Measurements from ENCODE around the gene RPL13A.

RPL13A gene

DNA sequence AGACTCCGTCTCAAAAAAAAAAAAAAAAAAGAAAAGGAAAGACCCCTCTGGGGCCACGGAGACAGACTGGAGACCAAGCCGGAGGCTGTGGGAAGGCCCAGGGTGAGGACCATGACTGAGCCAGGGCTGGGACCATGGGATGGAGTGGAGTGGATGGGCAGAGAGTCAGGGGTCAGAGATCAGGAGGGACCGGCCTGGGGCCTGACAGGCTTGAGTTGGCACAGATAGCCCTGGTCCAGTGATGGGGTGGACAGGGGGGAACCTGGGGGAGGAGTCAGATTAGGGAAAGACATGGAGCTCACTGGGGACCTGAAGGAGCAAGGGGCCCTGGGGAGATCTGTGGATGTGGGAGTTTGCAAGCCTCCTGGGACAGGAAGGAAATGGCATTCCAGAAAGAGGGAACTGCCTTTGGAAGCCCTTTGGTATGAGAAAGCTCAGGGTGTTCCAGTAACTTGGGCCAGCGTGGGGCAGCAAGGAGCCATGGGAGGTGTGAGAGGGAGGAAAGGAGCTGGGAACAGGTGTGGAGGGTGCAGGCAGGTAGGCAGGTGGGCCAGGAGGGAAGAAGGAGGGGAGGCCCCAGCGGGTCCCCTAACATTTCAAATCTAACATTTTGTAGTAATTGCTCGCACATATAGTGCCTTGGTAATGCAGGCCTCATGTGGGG lies 6.3 kb upstream of the RPL13A start:
- no peak for DNase-seq (ENCODE audit: low read depth in 3 of 3)

DNA sequence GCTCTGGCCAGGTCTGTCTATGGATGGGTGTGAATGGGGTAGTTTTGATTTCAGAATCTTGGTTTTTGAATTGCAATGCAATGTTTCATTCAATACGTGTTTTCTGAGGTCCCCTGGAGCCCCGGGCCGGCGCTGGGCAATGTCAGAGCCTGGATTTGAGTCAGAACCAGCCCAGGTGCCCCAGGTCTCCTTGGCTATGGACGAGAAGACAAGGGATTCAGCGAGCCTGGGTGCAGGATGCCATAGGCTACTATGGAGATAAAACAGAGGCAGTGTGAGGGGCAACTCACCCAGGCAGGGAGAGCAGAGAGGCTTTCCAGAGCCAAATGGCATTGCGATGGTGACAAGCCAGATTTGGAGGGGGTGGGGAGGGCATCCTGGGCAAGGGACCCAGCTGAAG lies 1.2 kb upstream of the RPL13A start:
- no peak for DNase-seq (ENCODE audit: low read depth in 3 of 3)

DNA sequence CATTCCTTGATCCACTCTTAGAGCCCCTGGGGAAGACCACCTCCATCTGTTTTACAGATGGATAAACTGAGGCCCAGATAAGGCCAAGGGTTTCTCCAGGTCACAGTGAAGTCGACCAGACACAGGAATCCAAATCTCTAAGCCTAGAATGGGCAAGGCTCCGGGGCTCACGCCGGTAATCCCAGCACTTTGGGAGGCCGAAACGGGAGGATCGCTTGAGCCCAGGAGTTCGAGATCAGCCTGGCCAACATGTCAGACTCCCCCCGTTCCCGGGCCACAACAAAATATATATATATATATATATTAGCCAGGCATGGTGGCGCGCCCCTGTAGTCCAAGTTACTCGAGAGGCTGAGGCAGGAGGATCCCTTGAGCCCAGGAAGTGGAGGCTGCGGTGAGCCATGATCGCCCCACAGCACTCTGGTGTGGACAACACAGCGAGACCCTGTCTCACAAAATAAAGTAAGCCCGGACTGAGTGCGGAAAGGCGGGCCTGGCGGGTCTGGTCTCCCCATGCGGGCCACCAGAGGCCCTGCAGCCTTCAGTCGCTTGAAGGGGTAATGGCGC lies 615 bp upstream of the RPL13A start:
- no peak for DNase-seq (ENCODE audit: low read depth in 3 of 3)

DNA sequence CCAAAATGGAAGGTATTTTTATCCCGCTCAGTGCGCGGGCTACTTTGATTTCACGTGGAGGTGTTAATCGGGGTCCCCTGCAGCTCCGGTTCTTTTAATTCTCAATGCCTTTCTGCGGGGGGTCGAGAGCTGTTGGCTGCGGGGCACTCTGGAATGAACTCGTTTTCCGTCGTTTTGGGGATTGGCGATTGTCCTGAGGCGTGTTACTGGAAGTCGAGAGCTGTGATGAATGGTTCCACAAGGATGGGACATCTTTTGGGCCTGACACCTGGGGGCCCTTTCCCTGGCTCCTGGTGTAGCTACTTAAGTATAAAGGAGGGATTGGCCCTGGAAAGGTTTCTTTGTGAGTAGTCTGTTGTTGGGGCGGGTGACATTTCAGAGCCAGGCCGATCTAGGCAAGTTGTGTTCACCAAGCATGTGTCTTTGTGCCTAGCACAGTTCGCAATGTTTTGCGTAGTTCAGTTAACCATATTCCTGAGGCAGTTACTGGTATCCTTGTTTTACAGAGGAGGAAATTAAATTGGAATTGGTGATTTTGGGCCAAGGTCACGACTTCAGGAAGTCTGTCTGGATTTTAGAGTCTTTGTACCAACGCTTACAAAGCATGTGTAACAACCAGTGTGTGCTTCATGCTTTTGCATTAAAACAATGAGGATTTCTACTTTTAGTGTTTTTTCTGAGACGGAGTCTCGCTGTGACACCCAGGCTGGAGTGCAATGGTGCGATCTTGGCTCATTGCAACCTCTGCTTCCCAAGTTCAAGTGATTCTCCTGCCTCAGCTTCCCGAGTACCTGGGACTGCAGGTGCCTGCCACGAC lies 846 bp downstream of the RPL13A start:
- DNase-seq (ENCODE audit: low read depth in 3 of 3), result no peak

DNA sequence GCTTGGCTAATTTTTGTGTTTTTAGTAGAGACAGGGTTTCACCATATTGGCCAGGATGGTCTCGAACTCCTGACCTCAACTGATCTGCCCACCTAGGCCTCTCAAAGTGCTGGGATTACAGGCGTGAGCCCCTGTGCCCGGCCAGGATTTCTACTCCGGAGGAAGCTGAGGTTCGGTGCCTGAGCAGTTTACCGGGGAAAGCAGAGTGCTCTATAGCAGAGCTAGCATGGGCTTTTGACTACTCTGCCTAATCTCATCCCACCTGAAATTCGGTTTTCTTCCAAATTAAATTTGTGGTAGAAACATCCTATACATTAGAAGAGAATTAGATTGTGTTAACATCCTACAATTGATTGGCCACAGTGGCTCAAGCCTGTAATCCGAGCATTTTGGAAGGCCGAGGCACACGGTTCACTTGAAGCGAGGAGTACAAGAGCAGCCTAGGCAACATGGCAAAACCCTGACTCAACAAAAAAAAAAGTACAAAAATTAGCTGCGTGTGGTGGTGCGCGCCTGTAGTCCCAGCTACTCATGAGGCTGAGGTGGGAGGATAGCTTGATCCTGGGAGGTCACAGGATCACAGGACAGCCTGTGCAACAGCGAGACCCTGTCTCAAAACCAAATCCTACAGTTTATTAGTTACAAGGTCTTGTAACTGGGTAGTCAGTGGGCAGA lies 1.6 kb downstream of the RPL13A start:
- no peak for DNase-seq (ENCODE audit: low read depth in 3 of 3)

DNA sequence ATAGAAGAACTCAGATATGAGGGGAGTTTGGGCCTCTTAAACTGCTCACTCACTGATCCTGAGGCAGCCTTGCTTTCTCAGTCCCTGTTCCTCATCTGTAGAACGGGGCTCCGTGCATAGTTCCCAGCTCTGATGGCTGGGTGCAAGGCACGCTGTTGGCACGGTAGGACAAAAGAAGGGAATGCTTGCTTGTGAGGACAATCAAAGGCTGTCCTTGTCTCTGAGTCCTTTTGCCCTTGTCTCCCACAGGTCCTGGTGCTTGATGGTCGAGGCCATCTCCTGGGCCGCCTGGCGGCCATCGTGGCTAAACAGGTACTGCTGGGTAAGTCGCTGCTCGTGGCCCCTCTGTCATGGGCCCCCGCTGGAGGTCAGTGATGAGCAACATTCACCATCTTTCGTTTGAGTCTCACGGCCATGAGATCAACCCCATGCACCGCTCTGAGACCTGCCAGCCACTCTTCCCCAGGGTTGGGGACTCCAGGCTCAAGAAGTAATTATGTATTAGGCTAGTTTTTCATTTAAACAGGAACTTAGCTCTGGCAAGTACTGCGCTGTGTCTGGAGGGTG lies 2.3 kb downstream of the RPL13A start:
- no peak for DNase-seq (ENCODE audit: low read depth in 3 of 3)

DNA sequence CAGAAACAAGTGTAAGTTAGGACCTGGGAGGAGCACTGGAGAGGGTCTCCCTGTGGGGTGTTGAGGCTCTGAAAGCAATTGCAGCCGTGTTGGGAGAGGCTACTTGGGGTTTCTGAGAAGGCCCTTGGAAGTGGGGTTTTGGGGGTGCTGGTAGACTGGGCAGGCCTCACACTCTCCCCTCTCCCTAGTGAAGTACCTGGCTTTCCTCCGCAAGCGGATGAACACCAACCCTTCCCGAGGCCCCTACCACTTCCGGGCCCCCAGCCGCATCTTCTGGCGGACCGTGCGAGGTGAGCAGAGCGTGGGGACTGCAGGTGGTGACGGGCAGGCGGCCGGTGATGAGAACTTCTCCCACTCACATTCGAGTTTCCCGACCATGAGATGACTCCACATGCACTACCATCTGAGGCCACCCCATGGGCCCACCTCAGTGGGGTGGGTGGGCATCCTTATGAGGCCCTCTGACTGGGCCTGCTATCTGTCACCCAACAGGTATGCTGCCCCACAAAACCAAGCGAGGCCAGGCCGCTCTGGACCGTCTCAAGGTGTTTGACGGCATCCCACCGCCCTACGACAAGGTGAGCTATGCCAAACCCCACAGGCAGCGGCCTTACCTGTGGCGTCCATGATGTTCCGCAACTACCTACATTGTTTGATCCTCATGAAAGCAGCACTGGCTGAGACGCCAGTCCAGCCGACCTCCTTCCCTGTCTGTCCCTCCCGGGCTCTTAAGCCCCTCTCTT lies 3.0 kb downstream of the RPL13A start:
- DNase-seq (ENCODE audit: low read depth in 3 of 3), result no peak

DNA sequence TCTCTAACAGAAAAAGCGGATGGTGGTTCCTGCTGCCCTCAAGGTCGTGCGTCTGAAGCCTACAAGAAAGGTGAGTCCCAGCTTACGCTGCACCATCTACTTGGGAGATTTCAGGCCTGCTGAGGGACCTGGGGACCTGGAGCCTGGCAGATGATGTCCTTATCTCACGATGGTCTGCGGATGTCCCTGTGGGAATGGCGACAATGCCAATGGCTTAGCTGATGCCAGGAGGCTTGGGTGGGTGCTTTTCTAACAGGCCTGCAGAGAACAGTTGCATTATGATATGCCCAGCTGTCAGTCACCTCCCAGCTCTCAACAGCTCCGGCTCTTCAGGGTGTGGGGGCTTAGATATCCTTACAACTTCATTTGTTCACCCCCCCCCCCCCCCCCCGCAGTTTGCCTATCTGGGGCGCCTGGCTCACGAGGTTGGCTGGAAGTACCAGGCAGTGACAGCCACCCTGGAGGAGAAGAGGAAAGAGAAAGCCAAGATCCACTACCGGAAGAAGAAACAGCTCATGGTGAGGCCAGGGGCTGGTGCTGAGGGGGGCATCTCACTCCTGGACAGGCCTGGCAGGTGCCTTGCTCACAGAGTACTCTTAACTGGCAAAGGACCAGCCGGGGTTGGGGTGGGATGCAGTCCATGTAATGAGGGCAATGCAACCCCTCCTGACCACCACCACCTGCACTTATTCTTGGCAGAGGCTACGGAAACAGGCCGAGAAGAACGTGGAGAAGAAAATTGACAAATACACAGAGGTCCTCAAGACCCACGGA lies 3.8 kb downstream of the RPL13A start:
- no peak for DNase-seq (ENCODE audit: low read depth in 3 of 3)

DNA sequence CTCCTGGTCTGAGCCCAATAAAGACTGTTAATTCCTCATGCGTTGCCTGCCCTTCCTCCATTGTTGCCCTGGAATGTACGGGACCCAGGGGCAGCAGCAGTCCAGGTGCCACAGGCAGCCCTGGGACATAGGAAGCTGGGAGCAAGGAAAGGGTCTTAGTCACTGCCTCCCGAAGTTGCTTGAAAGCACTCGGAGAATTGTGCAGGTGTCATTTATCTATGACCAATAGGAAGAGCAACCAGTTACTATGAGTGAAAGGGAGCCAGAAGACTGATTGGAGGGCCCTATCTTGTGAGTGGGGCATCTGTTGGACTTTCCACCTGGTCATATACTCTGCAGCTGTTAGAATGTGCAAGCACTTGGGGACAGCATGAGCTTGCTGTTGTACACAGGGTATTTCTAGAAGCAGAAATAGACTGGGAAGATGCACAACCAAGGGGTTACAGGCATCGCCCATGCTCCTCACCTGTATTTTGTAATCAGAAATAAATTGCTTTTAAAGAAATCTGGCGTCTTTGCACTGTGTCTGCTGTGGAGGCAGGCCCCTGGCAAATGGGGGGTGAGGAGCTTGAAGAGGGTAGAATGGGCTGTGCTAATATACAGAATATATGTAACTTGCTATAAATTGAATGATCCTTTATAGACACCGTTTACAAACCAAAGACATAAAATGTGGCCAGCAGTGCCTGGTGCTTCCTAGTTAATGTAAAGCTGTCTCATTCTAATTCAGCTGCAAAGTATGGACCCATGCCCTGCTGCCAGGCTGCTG lies 4.6 kb downstream of the RPL13A start:
- no peak for DNase-seq (ENCODE audit: low read depth in 3 of 3)

DNA sequence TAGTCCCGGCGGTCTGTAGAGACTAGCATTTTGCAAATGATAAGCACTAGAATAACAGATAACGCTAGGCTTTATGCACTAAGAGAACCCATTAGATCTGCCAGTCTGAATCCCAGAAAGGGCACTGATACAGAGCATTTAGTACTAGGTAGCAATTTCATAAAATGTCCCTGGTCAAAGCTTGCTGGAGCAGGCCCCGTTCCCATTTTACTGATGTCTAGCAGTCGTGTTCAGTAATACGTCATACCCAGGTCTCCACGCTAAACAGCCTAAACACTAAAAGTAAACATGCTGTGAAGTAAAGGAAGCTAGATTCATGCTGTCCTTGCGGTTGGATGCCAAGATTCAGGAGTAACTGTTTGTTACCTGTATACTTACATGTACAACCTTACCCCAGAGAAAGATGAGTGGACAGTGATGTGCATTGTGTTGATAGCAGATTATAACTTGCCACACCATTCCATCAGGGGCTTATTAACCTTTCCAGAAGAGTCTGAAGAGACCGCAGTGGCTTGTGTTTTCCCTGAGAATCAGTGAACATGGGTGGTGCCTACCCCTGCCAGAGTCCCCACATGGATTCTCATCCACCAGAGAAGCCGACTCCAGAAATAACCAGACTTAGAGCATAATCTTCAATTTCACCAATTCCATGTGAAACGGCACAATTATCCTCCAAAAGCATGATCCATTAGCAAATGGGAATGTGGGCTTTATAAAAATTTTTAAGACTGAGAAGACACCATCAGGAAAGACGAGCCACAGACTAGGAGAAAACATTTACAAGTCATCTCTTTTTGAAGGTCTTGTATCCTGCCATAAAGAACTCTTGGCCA lies 5.4 kb downstream of the RPL13A start:
- no peak for DNase-seq (ENCODE audit: low read depth in 3 of 3)

DNA sequence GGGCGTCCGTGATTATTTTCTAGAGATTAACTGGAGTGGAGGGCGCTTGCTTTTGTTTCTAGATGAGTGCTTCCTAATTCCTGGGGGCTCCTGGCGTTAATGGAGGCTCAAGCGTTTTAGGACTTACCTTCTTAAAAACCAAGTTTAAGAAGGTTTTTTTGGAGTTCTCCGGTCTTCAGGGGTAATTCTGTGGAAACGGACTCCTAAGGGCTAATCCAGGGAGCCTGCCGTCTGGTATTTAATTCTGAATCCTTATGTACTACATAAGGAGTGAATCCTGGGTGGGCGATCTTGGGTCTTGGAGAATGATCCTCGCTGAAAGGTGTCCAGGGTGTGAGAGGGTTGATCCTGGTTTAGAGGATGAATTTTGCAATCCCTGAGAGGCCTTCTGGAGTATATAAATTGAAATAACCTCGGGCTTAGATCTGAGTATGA lies 9.2 kb downstream of the RPL13A start:
- DNase-seq (ENCODE audit: low read depth in 3 of 3), result no peak

DNA sequence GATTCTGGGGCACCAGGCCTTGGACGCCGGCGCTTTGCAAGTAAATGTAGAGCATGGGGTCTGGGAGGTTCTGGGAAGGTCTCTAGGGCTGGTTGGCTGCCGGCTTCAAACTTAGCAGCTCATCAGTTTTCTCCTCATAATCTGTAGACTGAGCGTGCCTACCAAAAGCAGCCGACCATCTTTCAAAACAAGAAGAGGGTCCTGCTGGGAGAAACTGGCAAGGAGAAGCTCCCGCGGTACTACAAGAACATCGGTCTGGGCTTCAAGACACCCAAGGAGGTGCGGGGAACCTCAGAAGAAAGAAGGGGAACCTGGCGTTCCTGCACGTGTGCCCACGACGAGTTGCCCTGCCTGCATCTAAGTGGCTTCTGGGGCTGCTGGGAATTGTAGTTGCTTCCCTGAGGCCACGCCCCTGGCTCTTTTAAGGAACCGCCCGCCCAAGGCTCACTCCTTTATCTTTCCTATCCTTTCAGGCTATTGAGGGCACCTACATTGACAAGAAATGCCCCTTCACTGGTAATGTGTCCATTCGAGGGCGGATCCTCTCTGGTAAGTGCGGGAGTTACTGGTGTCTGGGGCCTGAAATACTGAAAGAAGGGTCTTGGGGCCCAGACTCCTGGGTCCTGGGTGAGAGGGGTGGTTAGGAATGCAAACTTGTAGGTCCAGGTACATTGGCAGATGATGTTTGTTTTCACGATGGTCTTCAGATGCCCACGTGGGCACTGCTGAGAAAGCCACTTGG lies 9.8 kb downstream of the RPL13A start:
- DNase-seq (ENCODE audit: low read depth in 3 of 3), result peak in 1 of 3 donors; percentile 64

DNA sequence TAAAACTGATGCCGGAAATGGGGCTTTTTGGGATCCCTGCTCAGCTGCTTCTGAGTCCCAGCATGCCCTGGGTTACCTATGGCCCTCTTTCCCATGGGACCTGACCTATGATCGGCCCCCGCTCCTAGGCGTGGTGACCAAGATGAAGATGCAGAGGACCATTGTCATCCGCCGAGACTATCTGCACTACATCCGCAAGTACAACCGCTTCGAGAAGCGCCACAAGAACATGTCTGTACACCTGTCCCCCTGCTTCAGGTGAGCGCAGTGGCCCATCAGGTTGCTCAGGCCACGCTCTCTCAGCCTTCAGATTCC lies 10.3 kb downstream of the RPL13A start:
- DNase-seq (ENCODE audit: low read depth in 3 of 3), result no peak

DNA sequence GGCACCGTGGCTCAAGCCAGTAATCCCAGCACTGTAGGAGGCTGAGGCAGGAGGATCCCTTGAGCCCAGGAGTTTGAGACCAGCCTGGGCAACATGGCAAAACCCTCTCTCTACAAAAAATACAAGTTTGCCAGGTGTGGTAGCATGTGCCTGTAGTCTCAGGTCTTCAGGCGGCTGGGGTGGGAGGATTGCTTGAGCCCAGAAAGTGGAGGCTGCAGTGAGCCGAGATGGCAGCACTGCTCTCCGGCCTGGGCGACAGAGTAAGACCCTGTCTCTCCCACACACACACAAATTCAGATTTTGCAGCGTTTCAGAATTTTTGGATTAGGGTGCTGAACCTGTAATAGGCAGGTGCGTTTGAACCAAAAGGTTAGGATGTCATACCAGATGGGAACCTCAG lies 11.1 kb downstream of the RPL13A start:
- DNase-seq (ENCODE audit: low read depth in 3 of 3), result no peak

DNA sequence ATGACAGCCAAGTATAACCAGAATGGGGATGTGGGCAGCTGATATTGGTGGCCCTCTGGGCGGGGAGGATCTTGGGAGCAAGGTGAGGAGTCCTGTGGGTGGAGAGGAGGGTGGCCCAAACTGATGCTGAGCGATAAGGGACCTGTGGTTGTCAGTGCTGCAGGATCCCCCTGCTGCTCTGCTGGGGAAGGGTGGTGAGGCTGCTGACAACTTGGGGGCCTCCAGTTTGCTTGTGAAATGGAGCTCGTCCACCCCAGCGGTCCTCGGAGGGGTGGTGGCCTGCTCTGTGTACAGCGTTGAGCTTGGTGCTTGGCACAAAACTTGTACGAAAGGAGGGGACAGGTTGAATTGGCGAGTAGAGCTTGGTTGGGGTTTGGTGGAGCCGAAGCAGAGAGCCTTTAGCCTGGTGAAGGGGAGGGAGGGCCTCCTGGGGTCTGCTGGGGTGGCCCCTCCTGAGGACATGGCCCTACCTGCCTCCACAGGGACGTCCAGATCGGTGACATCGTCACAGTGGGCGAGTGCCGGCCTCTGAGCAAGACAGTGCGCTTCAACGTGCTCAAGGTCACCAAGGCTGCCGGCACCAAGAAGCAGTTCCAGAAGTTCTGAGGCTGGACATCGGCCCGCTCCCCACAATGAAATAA lies 11.7 kb downstream of the RPL13A start:
- no peak for DNase-seq (ENCODE audit: low read depth in 3 of 3)

DNA sequence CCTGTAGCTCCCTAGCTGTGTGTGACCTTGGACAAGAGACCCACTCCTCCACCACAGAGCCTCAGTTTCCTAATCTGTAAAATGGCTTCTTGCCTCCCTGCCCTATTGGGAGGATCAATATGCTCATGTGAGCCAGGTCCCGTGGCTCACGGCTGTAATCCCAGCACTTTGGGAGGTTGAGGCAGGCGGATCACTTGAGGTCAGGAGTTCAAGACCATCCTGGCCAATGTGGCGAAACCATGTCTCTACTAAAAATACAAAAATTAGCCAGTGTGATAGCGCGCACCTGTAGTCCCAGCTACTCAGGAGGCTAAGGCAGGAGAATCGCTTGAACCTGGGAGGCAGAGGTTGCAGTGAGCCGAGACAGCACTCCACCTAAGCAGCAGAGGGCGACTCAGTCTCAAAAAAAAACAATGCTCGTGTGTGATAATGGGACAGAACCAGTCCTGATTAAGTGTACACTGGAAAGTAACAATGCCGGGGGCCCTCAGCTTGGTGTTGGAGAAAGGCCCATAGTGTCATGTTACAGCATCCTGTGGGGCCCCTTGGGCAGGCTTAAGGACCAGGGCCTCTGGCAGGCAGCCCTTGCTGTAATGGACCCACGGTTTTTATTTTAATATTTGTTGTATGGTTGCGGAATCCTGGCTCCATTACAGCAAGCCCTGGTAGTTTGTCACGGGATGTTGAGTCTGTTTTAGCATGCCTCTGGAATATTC lies 15.6 kb downstream of the RPL13A start:
- no peak for DNase-seq (ENCODE audit: low read depth in 3 of 3)

DNA sequence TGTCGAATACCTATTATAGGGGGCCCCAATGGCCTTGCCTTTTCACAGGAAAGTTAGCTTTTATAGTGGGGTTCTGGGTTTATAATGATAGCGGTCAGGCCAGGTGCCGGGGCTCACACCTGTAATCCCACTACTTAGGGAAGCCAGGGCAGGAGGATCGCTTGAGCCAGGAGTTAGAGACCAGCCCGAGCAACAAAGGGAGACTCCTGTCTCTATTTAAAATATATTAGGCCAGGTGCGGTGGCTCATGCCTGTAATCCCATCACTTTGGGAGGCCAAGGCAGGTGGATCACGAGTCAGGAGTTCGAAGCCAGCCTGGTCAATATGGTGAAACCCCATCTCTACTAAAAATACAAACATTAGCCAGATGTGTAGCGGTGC lies 16.2 kb downstream of the RPL13A start:
- no peak for DNase-seq (ENCODE audit: low read depth in 3 of 3)

Data from stimulated activated CD4-positive, alpha-beta T cell treated with anti-CD3 and anti-CD28 coated beads, TNF-alpha, amount 100 ng/mL, for 48 hours (primary cell).